GM12873 (cell line): ENCODE data around the gene KLHL40.

Source experiments
- TF ChIP-seq, protein P1 (sequence below): IDR thresholded peaks from 2 replicates; pipeline ENCODE4 v1.5.1; 2012; ENCODE audit warnings: low read depth, mild to moderate bottlenecking, moderate library complexity, low read length, control low read depth; ENCODE audit not compliant: insufficient read depth; ENCODE audit errors: missing control alignments

The KLHL40 gene

DNA sequence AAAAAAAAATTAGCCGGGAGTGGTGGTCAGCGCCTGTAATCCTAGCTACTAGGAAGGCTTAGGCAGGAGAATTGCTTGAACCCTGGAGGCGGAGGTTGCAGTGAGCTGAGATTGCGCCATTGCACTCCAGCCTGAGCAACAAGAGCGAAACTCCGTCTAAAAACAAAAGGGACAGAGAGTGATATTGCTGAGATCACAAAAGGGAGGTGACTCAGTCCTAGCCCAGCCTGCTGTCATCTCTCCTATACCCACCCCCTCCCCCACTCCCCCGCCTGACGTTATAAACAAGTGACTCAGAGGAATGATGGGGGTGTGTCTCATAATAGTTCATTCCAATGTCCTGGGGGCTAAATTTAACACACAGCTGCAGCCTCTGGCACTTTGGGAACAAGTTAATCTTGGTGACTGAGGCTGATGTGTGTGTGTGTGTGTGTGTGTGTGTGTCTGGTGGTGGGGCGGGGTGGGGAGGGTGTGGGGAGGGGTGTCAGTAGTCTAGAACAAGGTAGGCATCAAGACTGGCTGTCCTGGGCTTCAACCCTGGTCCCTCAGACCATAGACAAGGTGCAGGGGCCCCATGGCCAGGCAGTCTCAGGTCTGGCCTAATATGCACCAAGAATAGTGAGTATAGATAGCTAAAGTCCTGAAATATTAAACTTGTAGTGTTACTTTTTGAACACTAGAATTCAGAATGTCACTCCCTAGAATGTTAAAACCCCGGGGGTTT lies 1.3 kb upstream of the KLHL40 start:
- TF ChIP-seq, protein P1, sequence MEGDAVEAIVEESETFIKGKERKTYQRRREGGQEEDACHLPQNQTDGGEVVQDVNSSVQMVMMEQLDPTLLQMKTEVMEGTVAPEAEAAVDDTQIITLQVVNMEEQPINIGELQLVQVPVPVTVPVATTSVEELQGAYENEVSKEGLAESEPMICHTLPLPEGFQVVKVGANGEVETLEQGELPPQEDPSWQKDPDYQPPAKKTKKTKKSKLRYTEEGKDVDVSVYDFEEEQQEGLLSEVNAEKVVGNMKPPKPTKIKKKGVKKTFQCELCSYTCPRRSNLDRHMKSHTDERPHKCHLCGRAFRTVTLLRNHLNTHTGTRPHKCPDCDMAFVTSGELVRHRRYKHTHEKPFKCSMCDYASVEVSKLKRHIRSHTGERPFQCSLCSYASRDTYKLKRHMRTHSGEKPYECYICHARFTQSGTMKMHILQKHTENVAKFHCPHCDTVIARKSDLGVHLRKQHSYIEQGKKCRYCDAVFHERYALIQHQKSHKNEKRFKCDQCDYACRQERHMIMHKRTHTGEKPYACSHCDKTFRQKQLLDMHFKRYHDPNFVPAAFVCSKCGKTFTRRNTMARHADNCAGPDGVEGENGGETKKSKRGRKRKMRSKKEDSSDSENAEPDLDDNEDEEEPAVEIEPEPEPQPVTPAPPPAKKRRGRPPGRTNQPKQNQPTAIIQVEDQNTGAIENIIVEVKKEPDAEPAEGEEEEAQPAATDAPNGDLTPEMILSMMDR = no peak

GRCh38 chr3:42684632-42685362 lies 540 bp upstream of the KLHL40 start:
- TF ChIP-seq, protein P1 = no peak

DNA sequence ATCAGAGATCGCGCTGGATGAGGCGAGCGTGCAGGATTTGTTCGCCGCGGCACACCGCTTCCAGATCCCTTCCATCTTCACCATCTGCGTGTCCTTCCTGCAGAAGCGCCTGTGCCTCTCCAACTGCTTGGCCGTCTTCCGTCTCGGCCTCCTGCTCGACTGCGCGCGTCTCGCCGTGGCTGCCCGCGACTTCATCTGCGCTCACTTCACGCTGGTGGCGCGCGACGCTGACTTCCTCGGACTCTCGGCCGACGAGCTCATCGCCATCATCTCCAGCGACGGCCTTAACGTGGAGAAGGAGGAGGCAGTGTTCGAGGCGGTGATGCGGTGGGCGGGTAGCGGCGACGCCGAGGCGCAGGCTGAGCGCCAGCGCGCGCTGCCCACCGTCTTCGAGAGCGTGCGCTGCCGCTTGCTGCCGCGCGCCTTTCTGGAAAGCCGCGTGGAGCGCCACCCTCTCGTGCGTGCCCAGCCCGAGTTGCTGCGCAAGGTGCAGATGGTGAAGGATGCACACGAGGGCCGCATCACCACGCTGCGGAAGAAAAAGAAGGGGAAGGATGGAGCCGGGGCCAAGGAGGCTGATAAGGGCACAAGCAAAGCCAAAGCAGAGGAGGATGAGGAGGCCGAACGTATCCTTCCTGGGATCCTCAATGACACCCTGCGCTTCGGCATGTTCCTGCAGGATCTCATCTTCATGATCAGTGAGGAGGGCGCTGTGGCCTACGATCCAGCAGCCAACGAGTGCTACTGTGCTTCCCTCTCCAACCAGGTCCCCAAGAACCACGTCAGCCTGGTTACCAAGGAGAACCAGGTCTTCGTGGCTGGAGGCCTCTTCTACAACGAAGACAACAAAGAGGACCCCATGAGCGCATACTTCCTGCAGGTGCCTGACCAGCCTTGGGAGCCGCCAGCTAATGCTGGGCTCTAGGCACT lies 819 bp downstream of the KLHL40 start:
- TF ChIP-seq, protein P1 = no peak

- TF ChIP-seq, protein P1 = no peak
Observed at GRCh38 chr3:42686832-42687650, 1.7 kb downstream of the KLHL40 start.

GRCh38 chr3:42688016-42688415 lies 2.7 kb downstream of the KLHL40 start:
- TF ChIP-seq, protein P1 = no peak

GRCh38 chr3:42688487-42689420 lies 3.4 kb downstream of the KLHL40 start:
- TF ChIP-seq, protein P1 = no peak
